ENCODE measurements around the gene SMIM3. TPM values are rescaled to one million over a fixed set of nuclear protein-coding genes. Genes with fewer than 3 reads are reported as not detected.

SMIM3 gene
- polyA plus RNA-seq, 2 of the 4 experiments (the other 2 are of a cell fraction), result 4.5 to 4.6 TPM

- H3K4me1 ChIP-seq, result peaks cover 3% of the 10 kb centered on the region
- H3K4me2 ChIP-seq, result no peak overlapping the region
- ChIA-PET CTCF (interaction anchor here (0.6 to 3.2 kb wide), 3 partner anchors 15 to 263 kb away, joined by 3 to 15 read pairs (median 4); partner anchors contain the start of gene SMIM3), POLR2A (no interaction called here)
- TF ChIP-seq CBX8 (IDR thresholded peaks at IDR 0.05) (no peak), POLR2A (IDR thresholded peaks at IDR 0.05; ENCODE audit: low read length) (no peak), HOXB5 (CRISPR knock-in tag; IDR thresholded peaks at IDR 0.05) (no peak), JUN (IDR thresholded peaks at IDR 0.05) (no peak), HDAC2 (IDR thresholded peaks at IDR 0.05) (no peak), NFE2L2 (conservative IDR thresholded peaks at IDR 0.05; ENCODE audit: low read length) (no peak), CEBPB (IDR thresholded peaks at IDR 0.05) (no peak), MAFK (IDR thresholded peaks at IDR 0.05; ENCODE audit: partially characterized antibody) (no peak), ZSCAN20 (CRISPR knock-in tag; IDR thresholded peaks at IDR 0.05) (no peak), KDM5A (IDR thresholded peaks at IDR 0.05) (no peak), MAX (IDR thresholded peaks at IDR 0.05) (no peak), FOSL2 (IDR thresholded peaks at IDR 0.05) (no peak), FOSL2 (CRISPR knock-in tag; IDR thresholded peaks at IDR 0.05) (no peak), ELK1 (IDR thresholded peaks at IDR 0.05; ENCODE audit: low read depth, low read length) (no peak), JUNB (IDR thresholded peaks at IDR 0.05) (no peak), MAZ (IDR thresholded peaks at IDR 0.05; ENCODE audit: borderline replicate concordance, low read depth, low read length) (no peak)
- peaks cover 8% of the 10 kb centered on the region; the same call in 1 of the 3 replicates for H3K9me3 ChIP-seq
- ATAC-seq, result no peak
- DNase-seq (ENCODE audit: low read depth in 1 of 2, low spot score in 1 of 2), result no peak
- no peak for FAIRE-seq
- no peak overlapping the region for H3K4me3 ChIP-seq
- 66% methylated on average over 5 of the region's 5 CpGs for WGBS (ENCODE audit: missing lambda C conversion rate)
- no peak overlapping the region for H3K27ac ChIP-seq
Measured at GRCh38 chr5:150762211-150762610, 16.3 kb upstream of the SMIM3 start.

- DNase-seq (ENCODE audit: low read depth in 1 of 2, low spot score in 1 of 2) (peak in 1 of 2 experiments; percentile 19), FAIRE-seq (no peak), ATAC-seq (no peak)
- 45% methylated on average over 7 of the region's 7 CpGs for WGBS (ENCODE audit: missing lambda C conversion rate)
- no peaks in the 10 kb centered on the region for H3K4me1 ChIP-seq
- CTCF ChIA-PET, result interaction anchor here (1.0 to 3.2 kb wide), 4 partner anchors 14 to 289 kb away, joined by 3 to 15 read pairs (median 4); partner anchors contain the start of gene SMIM3
- no peak overlapping the region for H3K4me2 ChIP-seq
- no peak for TF ChIP-seq HES2 (IDR thresholded peaks at IDR 0.05)
- no peak for TF ChIP-seq KDM1A (IDR thresholded peaks at IDR 0.05; ENCODE audit: low read depth)
- no peak for TF ChIP-seq PBX3 (IDR thresholded peaks at IDR 0.05)
- TF ChIP-seq CHD2 (IDR thresholded peaks at IDR 0.05; ENCODE audit: low read length, partially characterized antibody), result no peak
- TF ChIP-seq E2F6 (IDR thresholded peaks at IDR 0.05; ENCODE audit: borderline replicate concordance, low read depth), result no peak
- TF ChIP-seq ZSCAN20 (CRISPR knock-in tag; IDR thresholded peaks at IDR 0.05), result no peak
- TF ChIP-seq SREBF2 (IDR thresholded peaks at IDR 0.05), result no peak
- no peak for TF ChIP-seq JUNB (IDR thresholded peaks at IDR 0.05)
- no peak for TF ChIP-seq JUN (IDR thresholded peaks at IDR 0.05)
- no peak for TF ChIP-seq KDM5A (IDR thresholded peaks at IDR 0.05)
- TF ChIP-seq MAZ (IDR thresholded peaks at IDR 0.05; ENCODE audit: borderline replicate concordance, low read depth, low read length), result no peak
- TF ChIP-seq CTCF (IDR thresholded peaks at IDR 0.05), result no peak
- TF ChIP-seq ZNF302 (CRISPR knock-in tag; IDR thresholded peaks at IDR 0.05), result no peak
- no peak for TF ChIP-seq ATOH8 (CRISPR knock-in tag; IDR thresholded peaks at IDR 0.05; ENCODE audit: low read depth)
- POLR2A ChIA-PET, result no interaction called here
- no peak overlapping the region for H3K4me3 ChIP-seq
- H3K27ac ChIP-seq, result no peak overlapping the region
- H3K9me3 ChIP-seq, result peaks cover 8% of the 10 kb centered on the region; the same call in 1 of the 3 replicates
Measured at GRCh38 chr5:150763023-150763769, 15.4 kb upstream of the SMIM3 start.

Data from A549 (cell line).